GM12878 (cell line): ENCODE data around the gene EYS. TPM values are rescaled to one million over a fixed set of nuclear protein-coding genes. Genes with fewer than 3 reads are reported as not detected.

Experiments
- ATAC-seq: fragments of 200-7000 bp; cut with Tn5 transposase; 3 replicates; pipeline ENCODE4 v1.9.1; 2020; ENCODE audit warnings: mild to moderate bottlenecking, moderate library complexity
- BruUV-seq: library from RNA; stranded (reverse); fragments of 400-500 nt; replicated peaks from 2 replicates; lab custom pipeline; 2021; lab: Mats Ljungman, UMichigan
- CTCF ChIA-PET: fragments of 300-600 bp; sonication (Branson Sonifier 250); formaldehyde crosslinking; extraction: SDS; loops from one replicate; lab custom pipeline; 2021; ENCODE audit warnings: inconsistent platforms; lab: Yijun Ruan, JAX
- POLR2A ChIA-PET: fragments of 350-600 bp; formaldehyde crosslinking; extraction: SDS; loops from one replicate; lab custom pipeline; 2021; ENCODE audit warnings: inconsistent platforms; lab: Charles Lee
- RAD21 ChIA-PET: fragments of 300-600 bp; sonication (Branson Sonifier 250); formaldehyde crosslinking; loops from one replicate; lab custom pipeline; 2023; ENCODE audit warnings: antibody characterized with exemption; ENCODE audit not compliant: unreplicated experiment; lab: Charles Lee
- SMC1A ChIA-PET: fragments of 300-600 bp; sonication (Branson Sonifier 250); formaldehyde crosslinking; loops from one replicate; lab custom pipeline; 2023; ENCODE audit not compliant: unreplicated experiment, uncharacterized antibody; lab: Charles Lee
- DNase-seq: peaks from one replicate; pipeline ENCODE4 v3.0.0-alpha.2; 2011; ENCODE audit warnings: low read depth, low spot score
- FAIRE-seq: peaks from 3 replicates; lab custom pipeline; 2011; peaks lifted over from hg19 to GRCh38; lab: Jason Lieb, UNC
- H2AFZ ChIP-seq: 2 replicates; pipeline ENCODE4 v1.6.0; 2011; ENCODE audit warnings: low read depth, low read length, control low read depth; ENCODE audit not compliant: control insufficient read depth
- H3K27ac ChIP-seq: 2 replicates; pipeline ENCODE4 v1.5.1; 2011; ENCODE audit warnings: control low read depth; ENCODE audit not compliant: control insufficient read depth, insufficient read depth
- H3K27me3 ChIP-seq, 2 experiments: replicated peaks in 1 of 2; 2 replicates each; pipeline versions ENCODE4 v1.6.0 to v1.6.1; 2011; ENCODE audit warnings: low read length in 1 of 2; ENCODE audit not compliant: control insufficient read depth in 2 of 2, insufficient read depth in 2 of 2
- H3K36me3 ChIP-seq, 2 experiments: 2 replicates each; pipeline ENCODE4 v1.5.1; 2011; ENCODE audit warnings: low read length in 1 of 2; ENCODE audit not compliant: control insufficient read depth in 2 of 2, insufficient read depth in 2 of 2
- H3K4me1 ChIP-seq: 2 replicates; pipeline ENCODE4 v1.6.1; 2011; ENCODE audit warnings: mild to moderate bottlenecking, low read length, moderate library complexity, mixed read lengths; ENCODE audit not compliant: control insufficient read depth, insufficient read depth
- H3K4me2 ChIP-seq: 2 replicates; pipeline ENCODE4 v1.6.0; 2011; ENCODE audit warnings: control low read depth; ENCODE audit not compliant: control insufficient read depth, insufficient read depth
- H3K4me3 ChIP-seq: fragments of 200-600 bp; sonication (generic); 2 replicates; pipeline ENCODE4 v1.5.1; 2016
- H3K79me2 ChIP-seq: 2 replicates; pipeline ENCODE4 v1.6.0; 2011; ENCODE audit warnings: low read length; ENCODE audit not compliant: control insufficient read depth, insufficient read depth
- H3K9ac ChIP-seq: 2 replicates; pipeline ENCODE4 v1.8.0; 2011; ENCODE audit warnings: low read length, control low read depth, mixed read lengths; ENCODE audit not compliant: control insufficient read depth, insufficient read depth
- H3K9me3 ChIP-seq: replicated peaks from 3 replicates; pipeline ENCODE4 v1.5.1; 2011; ENCODE audit warnings: mild to moderate bottlenecking, low read length; ENCODE audit not compliant: control insufficient read depth, insufficient read depth
- H4K20me1 ChIP-seq: 2 replicates; pipeline ENCODE4 v1.6.0; 2011; ENCODE audit not compliant: control insufficient read depth, insufficient read depth
- BMI1 ChIP-seq: fragments of 450-650 bp; IDR thresholded peaks from 2 replicates; pipeline ENCODE4 v1.6.1; 2016; ENCODE audit warnings: mild to moderate bottlenecking, moderate library complexity, borderline replicate concordance
- CHD2 ChIP-seq: IDR thresholded peaks from 2 replicates; pipeline ENCODE4 v1.6.1; 2011; ENCODE audit warnings: low read depth, low read length, improper control_type of control experiment, borderline replicate concordance
- MAX ChIP-seq: IDR thresholded peaks from 2 replicates; pipeline ENCODE4 v1.6.1; 2012; ENCODE audit warnings: low read depth, low read length, improper control_type of control experiment
- NR2C2 ChIP-seq: IDR thresholded peaks from 2 replicates; pipeline ENCODE4 v1.6.1; 2011; ENCODE audit warnings: borderline replicate concordance, low read depth; ENCODE audit not compliant: control insufficient read depth, insufficient read length
- PAX5 ChIP-seq: IDR thresholded peaks from 2 replicates; pipeline ENCODE4 v1.6.1; 2011; ENCODE audit warnings: low read depth, low read length, borderline replicate concordance
- PAX8 ChIP-seq: fragments of 450-650 bp; IDR thresholded peaks from 2 replicates; pipeline ENCODE4 v1.6.1; 2017; ENCODE audit warnings: mild to moderate bottlenecking, moderate library complexity
- PRDM15 ChIP-seq: fragments of 450-650 bp; formaldehyde crosslinking; IDR thresholded peaks from 2 replicates; pipeline ENCODE4 v1.4.0; 2020; ENCODE audit warnings: mild to moderate bottlenecking, moderate library complexity
- RUNX3 ChIP-seq: IDR thresholded peaks from 2 replicates; pipeline ENCODE4 v1.6.1; 2012; ENCODE audit warnings: low read length, inconsistent platforms
- SIN3A ChIP-seq: IDR thresholded peaks from 2 replicates; pipeline ENCODE4 v1.6.1; 2012; ENCODE audit warnings: low read depth, low read length, improper control_type of control experiment
- WRNIP1 ChIP-seq: IDR thresholded peaks from 2 replicates; pipeline ENCODE4 v1.6.1; 2011; ENCODE audit warnings: low read depth, low read length, improper control_type of control experiment, borderline replicate concordance
- ZBED1 ChIP-seq: IDR thresholded peaks from 2 replicates; pipeline ENCODE4 v1.6.1; 2016; ENCODE audit warnings: borderline replicate concordance
- ZBTB11 ChIP-seq: fragments of 450-650 bp; formaldehyde crosslinking; IDR thresholded peaks from 2 replicates; pipeline ENCODE4 v1.5.0; 2022; ENCODE audit warnings: mild to moderate bottlenecking, missing genetic modification characterization
- ZBTB4 ChIP-seq: fragments of 450-650 bp; formaldehyde crosslinking; IDR thresholded peaks from 2 replicates; pipeline ENCODE4 v1.4.0; 2022; ENCODE audit warnings: mild to moderate bottlenecking, moderate library complexity
- ZNF207 ChIP-seq: fragments of 450-650 bp; IDR thresholded peaks from 2 replicates; pipeline ENCODE4 v1.6.1; 2014; ENCODE audit warnings: antibody characterized with exemption, mild to moderate bottlenecking, borderline replicate concordance
- ZNF622 ChIP-seq: fragments of 450-650 bp; IDR thresholded peaks from 2 replicates; pipeline ENCODE4 v1.6.1; 2017; ENCODE audit warnings: mild to moderate bottlenecking, inconsistent platforms
- WGBS: methylation state at CpG from one replicate; pipeline ENCODE4 v1.1.6; 2016; ENCODE audit warnings: low lambda C conversion rate; ENCODE audit not compliant: insufficient replicate concordance, insufficient coverage; ENCODE audit errors: missing lambda C conversion rate; 5-methylcytosine and 5-hydroxymethylcytosine counted together
- in situ Hi-C: fragments of 300-500 bp; cut with MboI; formaldehyde crosslinking; loops from 9 replicates; pipeline ENCODE4 v1.14.3; 2018; ENCODE audit warnings: mixed read lengths
- intact Hi-C: fragments of 100-400 bp; cut with micrococcal nuclease; formaldehyde crosslinking; loops from one replicate; pipeline ENCODE4 v1.14.2; 2022; ENCODE audit not compliant: unreplicated experiment
- polyA plus RNA-seq, 11 experiments: library from polyadenylated mRNA; depleted of rRNA in 4 of 11; unstranded in 6 of 11; stranded (reverse) in 5 of 11; fragments of >200 nt; fragmentation: Nextera tagmentation in 4 of 11; fragmentation: Illumina TruSeq in 1 of 11; extraction: Ambion mirVana in 4 of 11; extraction: Trizol in 1 of 11; gene quantifications; 1 replicate in 1 of 11; 2 replicates in 10 of 11; pipeline versions ENCODE4 v1.2.1 to v1.2.3, GENCODE V29; 2011 to 2016; ENCODE audit warnings: inconsistent platforms in 2 of 11, missing spikeins in 2 of 11, low read depth in 1 of 11
- total RNA-seq, 4 experiments: library from RNA; depleted of rRNA in 3 of 4; stranded (reverse); fragments of >200 nt in 3 of 4; fragmentation: Illumina TruSeq in 1 of 4; extraction: Trizol in 1 of 4; gene quantifications; 2 replicates each; pipeline versions ENCODE4 v1.2.1 to v1.2.3, GENCODE V29; 2013 to 2021

EYS gene
- total and polyA plus RNA-seq, 10 of the 15 experiments (the other 5 are each of a cell fraction or from before 2014, with no cell fraction given), result under 0.01 to 0.14 (median 0.02) TPM; not detected in 1

- H3K27ac ChIP-seq, result no peak overlapping the region
- H3K4me1 ChIP-seq, result no peaks in the 10 kb centered on the region
- FAIRE-seq (no peak), ATAC-seq (no peak), DNase-seq (no peak)
- H3K9me3 ChIP-seq, result no peaks in the 10 kb centered on the region
- SMC1A ChIA-PET, result interaction anchor here (1.8 kb wide), 1 partner anchor 10 kb away, joined by 5 read pairs; no protein-coding TSS in a partner anchor
- no TSS peak for BruUV-seq
- H3K27me3 ChIP-seq, result no peaks in the 10 kb centered on the region
- WGBS, result 2% methylated on average over 4 of the region's 4 CpGs
- no peak overlapping the region for H3K9ac ChIP-seq
- no peaks in the 10 kb centered on the region for H3K79me2 ChIP-seq
- POLR2A ChIA-PET, result no interaction called here
- no peak overlapping the region for H2AFZ ChIP-seq
- no peaks in the 10 kb centered on the region for H4K20me1 ChIP-seq
- H3K36me3 ChIP-seq, result no peaks in the 10 kb centered on the region
- RAD21 ChIA-PET, result no interaction called here
- in situ Hi-C loops (no loop called here), intact Hi-C loops (no loop called here)
- no peak overlapping the region for H3K4me2 ChIP-seq
- no peak overlapping the region for H3K4me3 ChIP-seq
- CTCF ChIA-PET, result no interaction called here
- TF ChIP-seq ZBED1 (no peak), PAX8 (no peak), ZNF207 (no peak), PRDM15 (CRISPR knock-in tag) (no peak), NR2C2 (no peak), ZBTB4 (no peak), CHD2 (no peak), ZNF622 (no peak), RUNX3 (no peak), MAX (no peak), BMI1 (no peak), ZBTB11 (CRISPR knock-in tag) (no peak), SIN3A (no peak), PAX5 (no peak), WRNIP1 (no peak)
Observed at GRCh38 chr6:64792534-64792933, 914.5 kb downstream of the EYS start.
